Raji (cell line): ENCODE results near the gene RBBP5.

ENCODE experiments used
- POLR2A ChIP-seq: IDR thresholded peaks from 2 replicates; pipeline ENCODE4 v1.6.1; 2011; ENCODE audit warnings: low read depth, low read length, control low read depth; ENCODE audit not compliant: insufficient read depth

Gene RBBP5

GRCh38 chr1:205091043-205091740, 30.6 kb downstream of the RBBP5 start:
- no peak for TF ChIP-seq POLR2A

DNA sequence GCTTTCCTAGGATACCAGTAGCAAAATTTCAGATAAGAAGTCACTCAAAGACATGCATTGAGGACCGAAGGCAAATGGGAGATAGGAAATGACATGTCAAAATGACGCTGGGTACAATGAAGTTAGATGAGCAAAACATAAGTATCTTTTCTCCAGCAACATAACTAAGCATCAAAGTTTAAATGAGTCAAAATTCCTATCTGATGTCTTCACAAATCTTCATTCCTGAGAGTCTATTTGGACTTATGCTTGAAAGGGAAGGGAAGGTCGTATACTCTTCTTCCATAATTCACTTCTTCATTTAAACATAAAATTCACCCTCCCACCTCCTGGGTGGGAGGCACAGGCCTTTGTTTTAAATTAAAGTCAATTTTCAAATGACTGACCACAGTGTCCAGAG, 33.4 kb downstream of the RBBP5 start:
- no peak for TF ChIP-seq POLR2A

GRCh38 chr1:205084360-205084759, 37.4 kb downstream of the RBBP5 start, which contains the start of gene TMEM81:
Gene TMEM81, minus strand, starts transcription at chr1:205084460. Its CDS starts 140 bp downstream, at chr1:205084320.
- no peak for TF ChIP-seq POLR2A

GRCh38 chr1:205082431-205082830, 39.3 kb downstream of the RBBP5 start:
- no peak for TF ChIP-seq POLR2A

DNA sequence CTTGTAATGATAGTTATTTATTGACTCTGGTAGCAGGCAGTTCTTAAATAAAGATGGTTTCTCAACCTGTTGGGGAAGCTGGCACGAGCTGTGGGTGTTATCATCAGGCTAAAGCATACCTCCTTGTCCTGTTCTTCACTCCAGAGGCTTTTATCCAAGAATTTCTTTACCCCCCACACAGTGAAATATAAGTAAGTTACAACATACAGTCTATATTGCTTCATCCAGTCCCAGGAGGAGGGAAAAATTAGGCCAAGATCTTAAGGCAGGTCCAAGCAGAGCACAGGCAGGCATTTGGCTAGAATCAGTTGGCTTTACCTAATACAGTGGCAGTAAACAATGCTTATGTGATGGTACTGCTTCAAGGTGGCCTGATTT, 43.9 kb downstream of the RBBP5 start:
- TF ChIP-seq POLR2A = no peak

DNA sequence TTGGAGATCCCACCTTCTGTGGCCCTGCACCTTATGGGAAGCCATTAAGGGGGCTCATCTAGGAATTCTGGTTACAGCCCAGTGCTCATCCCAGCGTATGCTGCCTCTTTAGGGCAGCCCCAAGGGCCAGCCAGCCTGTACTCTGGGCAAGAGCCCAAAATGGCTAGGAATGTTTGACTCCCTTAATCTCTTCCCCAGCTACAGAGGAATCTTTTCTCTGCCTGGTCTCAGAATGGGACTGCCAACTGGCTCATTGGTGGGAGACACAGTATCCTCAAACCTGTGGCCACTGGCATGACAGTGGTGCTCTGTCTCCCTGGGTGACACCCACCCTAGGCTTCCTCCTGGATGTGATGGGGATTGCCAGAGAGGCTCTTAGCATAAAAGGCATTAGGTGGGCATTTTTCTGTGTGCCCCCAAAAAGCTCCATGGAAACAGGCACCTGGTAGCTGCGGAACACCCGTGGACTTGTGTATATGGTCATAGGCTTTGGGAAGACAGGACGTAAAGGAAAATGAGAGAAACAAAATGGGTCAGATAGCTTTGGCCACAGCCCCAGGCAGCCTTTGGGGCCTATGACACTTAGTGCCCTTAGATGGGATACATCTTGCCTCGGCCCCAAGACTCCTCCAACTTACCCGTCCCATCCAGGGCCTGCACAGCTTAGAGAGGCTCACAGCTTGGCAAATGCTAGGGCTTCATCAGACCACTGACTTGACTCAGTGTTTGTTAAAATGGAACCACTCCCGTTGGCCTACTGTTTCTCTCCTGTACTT, 44.4 kb downstream of the RBBP5 start:
- TF ChIP-seq POLR2A = no peak

DNA sequence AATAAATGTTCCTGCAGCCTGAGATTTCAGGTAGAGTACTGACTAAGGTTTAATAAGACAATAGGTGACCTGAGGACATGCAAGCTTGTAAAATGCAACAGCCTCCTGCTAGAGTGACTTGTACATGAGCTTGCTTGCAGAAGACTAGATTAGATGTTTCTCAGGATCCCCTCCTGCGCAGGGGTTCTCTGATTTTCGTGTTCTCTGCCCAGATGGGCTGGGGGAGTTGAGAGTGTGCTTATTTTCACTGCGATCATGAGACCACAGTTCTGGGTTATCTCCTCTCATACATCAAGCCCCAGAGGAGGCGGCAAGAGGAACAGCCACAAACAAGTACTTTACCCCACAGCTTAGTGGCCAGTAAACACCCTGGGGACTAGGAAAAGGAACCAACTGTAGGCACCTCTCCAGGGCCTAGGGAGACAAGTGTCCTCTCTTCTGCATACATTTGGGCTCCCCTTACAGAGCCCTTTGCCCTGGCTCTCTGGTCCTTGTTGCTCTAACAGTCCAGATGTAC, 45.5 kb downstream of the RBBP5 start:
- no peak for TF ChIP-seq POLR2A

GRCh38 chr1:205075642-205076155, 46.1 kb downstream of the RBBP5 start:
- no peak for TF ChIP-seq POLR2A

GRCh38 chr1:205074513-205074912, 47.3 kb downstream of the RBBP5 start:
- no peak for TF ChIP-seq POLR2A

DNA sequence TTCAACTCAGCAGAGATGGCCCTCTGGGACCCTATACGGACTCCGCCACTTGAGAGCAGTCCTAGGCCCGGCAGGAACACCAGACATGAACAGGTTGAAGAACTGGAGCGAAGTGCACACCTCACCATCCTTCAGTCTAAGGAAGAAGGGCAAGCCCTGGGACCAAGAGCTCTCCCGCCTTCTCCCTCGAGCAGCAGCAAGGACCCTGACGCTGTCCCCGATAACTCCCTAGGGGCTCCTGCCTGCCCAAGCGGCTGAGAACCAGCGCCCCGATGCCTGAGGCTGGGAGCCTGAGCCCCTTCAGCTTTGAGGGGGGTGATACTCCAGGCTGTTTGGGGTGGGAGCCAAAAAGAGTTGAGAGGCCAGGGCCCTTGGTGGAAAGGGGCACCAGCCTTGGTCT, 47.7 kb downstream of the RBBP5 start:
- TF ChIP-seq POLR2A = no peak

GRCh38 chr1:205073511-205073910, 48.3 kb downstream of the RBBP5 start:
- TF ChIP-seq POLR2A = no peak

- no peak for TF ChIP-seq POLR2A
Measured at GRCh38 chr1:205072881-205073280, 48.9 kb downstream of the RBBP5 start.

DNA sequence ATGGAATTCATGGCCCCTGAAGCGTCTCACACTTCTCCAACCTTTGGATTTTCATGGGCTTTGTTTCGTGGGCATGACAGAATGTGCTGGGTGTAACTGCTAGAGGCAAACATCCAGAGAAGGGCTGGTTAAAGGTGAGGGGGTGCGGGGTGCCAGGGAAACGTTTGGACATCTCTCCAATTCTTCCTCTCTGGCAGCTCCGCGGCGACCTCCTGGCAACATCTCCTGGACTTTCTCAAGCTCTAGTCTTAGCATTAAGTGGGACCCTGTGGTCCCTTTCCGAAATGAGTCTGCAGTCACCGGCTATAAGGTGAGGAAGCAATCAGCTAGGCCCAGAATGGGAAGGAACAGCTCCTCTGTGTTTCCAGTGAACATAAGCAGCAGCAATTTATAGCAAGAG, 49.5 kb downstream of the RBBP5 start:
- TF ChIP-seq POLR2A = no peak

- no peak for TF ChIP-seq POLR2A
Measured at GRCh38 chr1:205071801-205072200, 50.0 kb downstream of the RBBP5 start.

DNA sequence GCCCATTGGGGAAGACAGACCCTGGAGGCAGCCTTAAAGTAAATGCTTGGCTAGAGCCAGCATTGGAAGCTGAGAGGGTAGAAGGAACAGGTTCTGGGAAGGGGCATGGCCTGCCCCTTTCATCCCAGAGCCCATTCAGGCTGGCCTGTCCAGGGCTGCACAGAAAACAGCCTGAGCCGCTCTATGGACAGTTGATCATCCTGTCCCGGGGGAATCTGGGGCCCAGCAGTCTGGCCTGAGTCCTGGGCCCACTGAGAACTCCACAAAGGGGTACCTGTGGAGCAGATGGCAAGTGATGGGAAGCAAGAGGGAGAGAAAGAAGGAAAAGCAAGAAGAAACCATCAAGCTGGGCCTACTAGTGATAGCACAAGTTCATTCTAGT, 50.8 kb downstream of the RBBP5 start:
- TF ChIP-seq POLR2A = no peak
